GM19468 (cell line): ENCODE data around the gene TSPAN15.
"Not testable (repeated sequence)": the region's sequence is repeated elsewhere in the genome, so short reads cannot be mapped to it uniquely, and the experiment has no call there.

ENCODE experiments used
- ATAC-seq: cut with Tn5 transposase; IDR thresholded peaks from one replicate; pipeline ENCODE4 v1.9.1; 2021; ENCODE audit warnings: mild to moderate bottlenecking, moderate library complexity, moderate number of reproducible peaks; ENCODE audit not compliant: unreplicated experiment; ENCODE audit errors: extremely low read depth

TSPAN15 gene

GRCh38 chr10:69479240-69480067 is 28.2 kb downstream of the TSPAN15 start:
- no peak for ATAC-seq

- ATAC-seq: no peak
These were observed 28.8 kb downstream of the TSPAN15 start for GRCh38 chr10:69480068-69480412.

GRCh38 chr10:69481305-69481704 is 30.0 kb downstream of the TSPAN15 start:
- no peak for ATAC-seq

- ATAC-seq: no peak
These were observed 30.7 kb downstream of the TSPAN15 start for GRCh38 chr10:69481811-69482524.

- ATAC-seq: no peak
These were observed 32.7 kb downstream of the TSPAN15 start for GRCh38 chr10:69483963-69484362.

- no peak for ATAC-seq
These were observed 33.5 kb downstream of the TSPAN15 start for GRCh38 chr10:69484736-69485135.

GRCh38 chr10:69486922-69487730 is 35.9 kb downstream of the TSPAN15 start:
- no peak for ATAC-seq

GRCh38 chr10:69488149-69488844 is 37.0 kb downstream of the TSPAN15 start:
- not testable (repeated sequence) for ATAC-seq

GRCh38 chr10:69488856-69489255 is 37.6 kb downstream of the TSPAN15 start:
- ATAC-seq: not testable (repeated sequence)

GRCh38 chr10:69489506-69490090 is 38.3 kb downstream of the TSPAN15 start:
- no peak for ATAC-seq

- ATAC-seq: no peak
These were observed 39.6 kb downstream of the TSPAN15 start for GRCh38 chr10:69490876-69491275.

- ATAC-seq: no peak
These were observed 40.3 kb downstream of the TSPAN15 start for GRCh38 chr10:69491611-69492010.

- no peak for ATAC-seq
These were observed 41.0 kb downstream of the TSPAN15 start for GRCh38 chr10:69492091-69492745.

- ATAC-seq: no peak
These were observed 41.6 kb downstream of the TSPAN15 start for GRCh38 chr10:69492746-69493462.

- ATAC-seq: no peak
These were observed 43.6 kb downstream of the TSPAN15 start for GRCh38 chr10:69494626-69495558.

- no peak for ATAC-seq
These were observed 44.4 kb downstream of the TSPAN15 start for GRCh38 chr10:69495666-69496065.

GRCh38 chr10:69496352-69497230 is 45.3 kb downstream of the TSPAN15 start:
- ATAC-seq: no peak
